ENCODE data around the gene MACROD2.

Gene MACROD2

DNA sequence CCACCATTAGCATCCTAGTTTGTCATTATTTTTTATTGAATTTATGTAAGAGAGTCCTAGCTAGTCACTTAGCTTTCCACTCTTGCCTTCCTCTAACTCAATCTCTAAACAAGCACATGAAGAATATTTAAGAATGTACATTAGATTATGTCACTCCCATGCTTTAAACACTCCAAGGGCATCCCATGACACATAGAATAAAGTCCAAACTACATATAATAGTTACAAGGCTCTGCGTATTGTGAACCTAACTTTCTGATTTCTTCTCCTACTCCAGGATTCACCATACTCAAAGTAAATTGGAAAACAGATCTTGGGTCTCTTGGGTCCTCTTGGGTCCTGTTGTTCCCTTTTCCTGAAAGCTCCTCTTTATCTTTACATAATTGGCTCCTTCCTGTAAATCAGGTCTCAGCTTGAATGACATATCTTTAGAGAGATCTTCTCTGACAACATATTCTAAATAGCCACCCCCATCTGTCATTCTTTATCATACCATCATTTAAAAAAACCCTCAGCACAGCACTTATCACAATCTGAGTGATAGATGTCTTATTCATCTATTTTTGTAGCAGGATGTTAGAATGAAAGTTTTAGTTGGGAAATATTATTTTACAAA lies 1384.5 kb downstream of the MACROD2 start (continued):
- TF ChIP-seq, protein P1, sequence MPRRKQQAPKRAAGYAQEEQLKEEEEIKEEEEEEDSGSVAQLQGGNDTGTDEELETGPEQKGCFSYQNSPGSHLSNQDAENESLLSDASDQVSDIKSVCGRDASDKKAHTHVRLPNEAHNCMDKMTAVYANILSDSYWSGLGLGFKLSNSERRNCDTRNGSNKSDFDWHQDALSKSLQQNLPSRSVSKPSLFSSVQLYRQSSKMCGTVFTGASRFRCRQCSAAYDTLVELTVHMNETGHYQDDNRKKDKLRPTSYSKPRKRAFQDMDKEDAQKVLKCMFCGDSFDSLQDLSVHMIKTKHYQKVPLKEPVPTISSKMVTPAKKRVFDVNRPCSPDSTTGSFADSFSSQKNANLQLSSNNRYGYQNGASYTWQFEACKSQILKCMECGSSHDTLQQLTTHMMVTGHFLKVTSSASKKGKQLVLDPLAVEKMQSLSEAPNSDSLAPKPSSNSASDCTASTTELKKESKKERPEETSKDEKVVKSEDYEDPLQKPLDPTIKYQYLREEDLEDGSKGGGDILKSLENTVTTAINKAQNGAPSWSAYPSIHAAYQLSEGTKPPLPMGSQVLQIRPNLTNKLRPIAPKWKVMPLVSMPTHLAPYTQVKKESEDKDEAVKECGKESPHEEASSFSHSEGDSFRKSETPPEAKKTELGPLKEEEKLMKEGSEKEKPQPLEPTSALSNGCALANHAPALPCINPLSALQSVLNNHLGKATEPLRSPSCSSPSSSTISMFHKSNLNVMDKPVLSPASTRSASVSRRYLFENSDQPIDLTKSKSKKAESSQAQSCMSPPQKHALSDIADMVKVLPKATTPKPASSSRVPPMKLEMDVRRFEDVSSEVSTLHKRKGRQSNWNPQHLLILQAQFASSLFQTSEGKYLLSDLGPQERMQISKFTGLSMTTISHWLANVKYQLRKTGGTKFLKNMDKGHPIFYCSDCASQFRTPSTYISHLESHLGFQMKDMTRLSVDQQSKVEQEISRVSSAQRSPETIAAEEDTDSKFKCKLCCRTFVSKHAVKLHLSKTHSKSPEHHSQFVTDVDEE (CRISPR knock-in tag; IDR thresholded peaks at IDR 0.05): no peak
- no peak for TF ChIP-seq CSDC2 (CRISPR knock-in tag; IDR thresholded peaks at IDR 0.05)
- no peak for TF ChIP-seq ZFP30 (CRISPR knock-in tag; IDR thresholded peaks at IDR 0.05)
- TF ChIP-seq, protein P2, sequence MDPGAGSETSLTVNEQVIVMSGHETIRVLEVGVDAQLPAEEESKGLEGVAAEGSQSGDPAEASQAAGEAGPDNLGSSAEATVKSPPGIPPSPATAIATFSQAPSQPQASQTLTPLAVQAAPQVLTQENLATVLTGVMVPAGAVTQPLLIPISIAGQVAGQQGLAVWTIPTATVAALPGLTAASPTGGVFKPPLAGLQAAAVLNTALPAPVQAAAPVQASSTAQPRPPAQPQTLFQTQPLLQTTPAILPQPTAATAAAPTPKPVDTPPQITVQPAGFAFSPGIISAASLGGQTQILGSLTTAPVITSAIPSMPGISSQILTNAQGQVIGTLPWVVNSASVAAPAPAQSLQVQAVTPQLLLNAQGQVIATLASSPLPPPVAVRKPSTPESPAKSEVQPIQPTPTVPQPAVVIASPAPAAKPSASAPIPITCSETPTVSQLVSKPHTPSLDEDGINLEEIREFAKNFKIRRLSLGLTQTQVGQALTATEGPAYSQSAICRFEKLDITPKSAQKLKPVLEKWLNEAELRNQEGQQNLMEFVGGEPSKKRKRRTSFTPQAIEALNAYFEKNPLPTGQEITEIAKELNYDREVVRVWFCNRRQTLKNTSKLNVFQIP (CRISPR knock-in tag; IDR thresholded peaks at IDR 0.05; ENCODE audit: borderline replicate concordance, low read depth): no peak
- no peak for TF ChIP-seq PPARA (CRISPR knock-in tag; IDR thresholded peaks at IDR 0.05; ENCODE audit: borderline replicate concordance)

DNA sequence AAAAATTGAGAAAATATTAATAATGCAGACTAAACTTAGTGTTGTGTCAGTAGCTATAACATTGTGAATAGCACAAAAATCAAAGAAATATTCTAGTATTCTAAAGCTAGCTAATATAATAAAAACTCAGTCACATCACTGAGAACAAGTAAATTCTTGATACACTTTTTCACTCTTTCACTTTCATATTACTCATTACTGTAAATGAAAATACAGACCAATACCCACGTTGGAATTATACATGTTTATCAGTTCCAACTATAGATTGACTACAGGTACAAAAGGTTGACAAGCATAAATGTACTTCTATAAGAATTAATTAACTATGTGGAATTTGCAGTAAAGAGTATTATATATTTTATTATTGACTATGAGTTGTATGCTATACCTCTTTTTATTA lies 1385.5 kb downstream of the MACROD2 start:
- ATAC-seq: no peak
- TF ChIP-seq, protein P3, sequence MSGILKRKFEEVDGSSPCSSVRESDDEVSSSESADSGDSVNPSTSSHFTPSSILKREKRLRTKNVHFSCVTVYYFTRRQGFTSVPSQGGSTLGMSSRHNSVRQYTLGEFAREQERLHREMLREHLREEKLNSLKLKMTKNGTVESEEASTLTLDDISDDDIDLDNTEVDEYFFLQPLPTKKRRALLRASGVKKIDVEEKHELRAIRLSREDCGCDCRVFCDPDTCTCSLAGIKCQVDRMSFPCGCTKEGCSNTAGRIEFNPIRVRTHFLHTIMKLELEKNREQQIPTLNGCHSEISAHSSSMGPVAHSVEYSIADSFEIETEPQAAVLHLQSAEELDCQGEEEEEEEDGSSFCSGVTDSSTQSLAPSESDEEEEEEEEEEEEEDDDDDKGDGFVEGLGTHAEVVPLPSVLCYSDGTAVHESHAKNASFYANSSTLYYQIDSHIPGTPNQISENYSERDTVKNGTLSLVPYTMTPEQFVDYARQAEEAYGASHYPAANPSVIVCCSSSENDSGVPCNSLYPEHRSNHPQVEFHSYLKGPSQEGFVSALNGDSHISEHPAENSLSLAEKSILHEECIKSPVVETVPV (CRISPR knock-in tag; IDR thresholded peaks at IDR 0.05): no peak
- TF ChIP-seq OSR1 (CRISPR knock-in tag; IDR thresholded peaks at IDR 0.05): no peak
- no peak for TF ChIP-seq ESRRG (CRISPR knock-in tag; IDR thresholded peaks at IDR 0.05)
- TF ChIP-seq ZFP30 (CRISPR knock-in tag; IDR thresholded peaks at IDR 0.05): no peak

DNA sequence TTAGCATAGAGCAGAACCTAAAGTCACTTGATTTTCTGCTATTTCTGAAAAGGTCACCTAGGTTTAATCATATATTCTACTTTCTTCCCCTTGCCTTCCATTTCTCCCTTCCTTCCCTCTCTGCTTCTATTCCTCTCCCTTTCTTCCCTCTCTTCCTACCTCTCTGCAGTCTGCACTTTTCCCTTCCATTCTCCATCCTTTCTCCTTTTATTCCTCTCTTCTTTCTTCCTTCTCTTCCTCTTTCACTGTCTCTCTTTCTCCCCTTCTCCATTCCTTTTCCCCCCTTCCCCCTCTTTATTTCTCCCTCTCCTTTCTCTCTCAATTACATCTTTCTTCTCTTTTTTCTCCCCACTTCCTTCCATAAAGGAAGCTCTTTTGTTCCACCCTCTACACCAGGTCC lies 1391.9 kb downstream of the MACROD2 start:
- TF ChIP-seq ISL1 (CRISPR knock-in tag; IDR thresholded peaks at IDR 0.05) (no peak), ZFP3 (CRISPR knock-in tag; IDR thresholded peaks at IDR 0.05) (no peak), TCF4 (CRISPR knock-in tag; IDR thresholded peaks at IDR 0.05; ENCODE audit: borderline replicate concordance) (no peak), ZNF70 (CRISPR knock-in tag; IDR thresholded peaks at IDR 0.05) (no peak), ESRRG (CRISPR knock-in tag; IDR thresholded peaks at IDR 0.05) (no peak), ZNF565 (CRISPR knock-in tag; conservative IDR thresholded peaks at IDR 0.05; ENCODE audit: low read depth) (no peak), ARNTL (CRISPR knock-in tag; IDR thresholded peaks at IDR 0.05; ENCODE audit: borderline replicate concordance, low read depth) (no peak), GLIS3 (CRISPR knock-in tag; IDR thresholded peaks at IDR 0.05) (no peak), TOX (CRISPR knock-in tag; IDR thresholded peaks at IDR 0.05; ENCODE audit: borderline replicate concordance) (no peak)
- TF ChIP-seq, protein P2 (CRISPR knock-in tag; IDR thresholded peaks at IDR 0.05; ENCODE audit: borderline replicate concordance, low read depth): no peak
- no peak for ATAC-seq

DNA sequence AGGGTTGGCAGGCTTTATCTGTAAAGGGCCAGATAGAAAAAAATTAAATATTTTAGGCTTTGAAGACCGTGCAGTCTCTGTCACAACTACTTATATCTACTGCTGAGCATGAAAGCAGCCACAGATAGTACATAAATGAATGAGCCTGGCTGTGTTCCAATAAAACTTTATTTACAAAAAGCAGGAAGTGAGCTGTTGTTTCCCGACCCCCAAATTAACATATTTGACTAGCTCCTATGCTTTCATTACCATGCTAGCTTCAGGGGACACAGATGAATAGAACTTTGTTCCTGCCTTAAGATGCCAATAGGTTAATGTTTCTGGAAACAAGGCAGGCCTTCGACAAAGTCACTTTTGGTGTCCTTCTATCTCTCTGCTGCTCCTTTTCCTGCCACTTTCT lies 1400.1 kb downstream of the MACROD2 start:
- no peak for ATAC-seq
- TF ChIP-seq BACH2 (CRISPR knock-in tag; IDR thresholded peaks at IDR 0.05; ENCODE audit: borderline replicate concordance) (no peak), ARNTL (CRISPR knock-in tag; IDR thresholded peaks at IDR 0.05; ENCODE audit: borderline replicate concordance, low read depth) (no peak), TCF4 (CRISPR knock-in tag; IDR thresholded peaks at IDR 0.05; ENCODE audit: borderline replicate concordance) (no peak), ESRRG (CRISPR knock-in tag; IDR thresholded peaks at IDR 0.05) (no peak), RARB (CRISPR knock-in tag; IDR thresholded peaks at IDR 0.05) (no peak), GLIS3 (CRISPR knock-in tag; IDR thresholded peaks at IDR 0.05) (no peak), SNAI2 (CRISPR knock-in tag; IDR thresholded peaks at IDR 0.05) (no peak), OSR1 (CRISPR knock-in tag; IDR thresholded peaks at IDR 0.05) (no peak), PPARA (CRISPR knock-in tag; IDR thresholded peaks at IDR 0.05; ENCODE audit: borderline replicate concordance) (no peak), ZFP30 (CRISPR knock-in tag; IDR thresholded peaks at IDR 0.05) (no peak), ZNF565 (CRISPR knock-in tag; conservative IDR thresholded peaks at IDR 0.05; ENCODE audit: low read depth) (no peak), ISL1 (CRISPR knock-in tag; IDR thresholded peaks at IDR 0.05) (no peak)
- TF ChIP-seq, protein P4, sequence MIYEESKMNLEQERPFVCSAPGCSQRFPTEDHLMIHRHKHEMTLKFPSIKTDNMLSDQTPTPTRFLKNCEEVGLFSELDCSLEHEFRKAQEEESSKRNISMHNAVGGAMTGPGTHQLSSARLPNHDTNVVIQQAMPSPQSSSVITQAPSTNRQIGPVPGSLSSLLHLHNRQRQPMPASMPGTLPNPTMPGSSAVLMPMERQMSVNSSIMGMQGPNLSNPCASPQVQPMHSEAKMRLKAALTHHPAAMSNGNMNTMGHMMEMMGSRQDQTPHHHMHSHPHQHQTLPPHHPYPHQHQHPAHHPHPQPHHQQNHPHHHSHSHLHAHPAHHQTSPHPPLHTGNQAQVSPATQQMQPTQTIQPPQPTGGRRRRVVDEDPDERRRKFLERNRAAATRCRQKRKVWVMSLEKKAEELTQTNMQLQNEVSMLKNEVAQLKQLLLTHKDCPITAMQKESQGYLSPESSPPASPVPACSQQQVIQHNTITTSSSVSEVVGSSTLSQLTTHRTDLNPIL (CRISPR knock-in tag; IDR thresholded peaks at IDR 0.05; ENCODE audit: low read depth): no peak
- TF ChIP-seq, protein P1 (CRISPR knock-in tag; IDR thresholded peaks at IDR 0.05): no peak
- TF ChIP-seq, protein P2 (CRISPR knock-in tag; IDR thresholded peaks at IDR 0.05; ENCODE audit: borderline replicate concordance, low read depth): no peak
